Hematopoietic multipotent progenitor cell treated with erythropoietin and hydrocortisone succinate and interleukin-3 and kit ligand, for 17 days (in vitro differentiated cells): ENCODE measurements around the gene PDZD4.

Experiments used
- DNase-seq: peaks from one replicate; pipeline ENCODE4 v3.0.0-alpha.2; 2015; ENCODE audit warnings: low spot score

Gene PDZD4

GRCh38 chrX:153782871-153783270 lies 47.5 kb downstream of the PDZD4 start:
- DNase-seq = no peak

GRCh38 chrX:153782313-153782712 lies 48.0 kb downstream of the PDZD4 start:
- DNase-seq = no peak

- no peak for DNase-seq
Measured at GRCh38 chrX:153781428-153782047, 48.8 kb downstream of the PDZD4 start.

- DNase-seq = no peak
Measured at GRCh38 chrX:153780678-153781427, 49.5 kb downstream of the PDZD4 start, which contains the start of gene SRPK3. Gene SRPK3 (plus strand): TSS chrX:153781041. CDS start chrX:153781087, 46 bp downstream.

GRCh38 chrX:153779891-153780677 lies 50.3 kb downstream of the PDZD4 start:
- no peak for DNase-seq

GRCh38 chrX:153778684-153779101 lies 51.7 kb downstream of the PDZD4 start:
- no peak for DNase-seq

- no peak for DNase-seq
Measured at GRCh38 chrX:153778181-153778580, 52.2 kb downstream of the PDZD4 start.

- no peak for DNase-seq
Measured at GRCh38 chrX:153777261-153778090, 52.9 kb downstream of the PDZD4 start.

GRCh38 chrX:153776611-153777045 lies 53.7 kb downstream of the PDZD4 start:
- no peak for DNase-seq

GRCh38 chrX:153776120-153776599 lies 54.2 kb downstream of the PDZD4 start:
- no peak for DNase-seq

- DNase-seq = no peak
Measured at GRCh38 chrX:153775293-153776119, 54.8 kb downstream of the PDZD4 start.

GRCh38 chrX:153774576-153775292 lies 55.6 kb downstream of the PDZD4 start:
- no peak for DNase-seq

- no peak for DNase-seq
Measured at GRCh38 chrX:153773741-153774575, 56.4 kb downstream of the PDZD4 start.

GRCh38 chrX:153773218-153773611 lies 57.1 kb downstream of the PDZD4 start:
- no peak for DNase-seq

GRCh38 chrX:153772316-153773217 lies 57.8 kb downstream of the PDZD4 start:
- DNase-seq = no peak

GRCh38 chrX:153771415-153772315 lies 58.7 kb downstream of the PDZD4 start:
- DNase-seq = no peak
